Measurements from ENCODE around the gene EFCAB6.

EFCAB6 gene

DNA sequence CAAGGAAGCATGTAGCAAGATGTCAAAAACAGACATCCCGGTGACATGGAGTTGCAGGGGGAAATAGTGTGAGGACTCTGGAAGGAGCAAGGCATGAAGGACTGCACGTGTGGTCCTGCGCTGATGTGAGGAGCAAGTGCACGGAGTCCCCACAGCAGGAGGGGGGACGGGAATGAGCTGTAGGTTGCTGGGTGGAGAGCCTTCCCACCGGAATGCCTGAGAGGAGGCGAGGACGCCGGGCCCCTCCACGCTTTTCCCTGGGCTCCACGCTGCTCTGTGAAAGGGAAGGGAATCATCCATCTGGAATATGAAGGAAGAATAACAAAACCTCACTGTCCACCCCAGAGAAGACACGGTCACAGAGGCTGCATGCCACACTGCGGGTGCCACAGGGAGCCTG lies 23.6 kb upstream of the EFCAB6 start:
- H3K27me3 ChIP-seq (replicated peaks; ENCODE audit: control insufficient read depth, insufficient read depth, low read length) = no peaks in the 10 kb centered on the region; the same call in 1 of the 2 replicates
- no peaks in the 10 kb centered on the region for H3K36me3 ChIP-seq (ENCODE audit: control insufficient read depth, insufficient read depth, low read length)
- no peak for DNase-seq (ENCODE audit: extremely low read depth, insufficient read length)
- TF ChIP-seq, protein P1, sequence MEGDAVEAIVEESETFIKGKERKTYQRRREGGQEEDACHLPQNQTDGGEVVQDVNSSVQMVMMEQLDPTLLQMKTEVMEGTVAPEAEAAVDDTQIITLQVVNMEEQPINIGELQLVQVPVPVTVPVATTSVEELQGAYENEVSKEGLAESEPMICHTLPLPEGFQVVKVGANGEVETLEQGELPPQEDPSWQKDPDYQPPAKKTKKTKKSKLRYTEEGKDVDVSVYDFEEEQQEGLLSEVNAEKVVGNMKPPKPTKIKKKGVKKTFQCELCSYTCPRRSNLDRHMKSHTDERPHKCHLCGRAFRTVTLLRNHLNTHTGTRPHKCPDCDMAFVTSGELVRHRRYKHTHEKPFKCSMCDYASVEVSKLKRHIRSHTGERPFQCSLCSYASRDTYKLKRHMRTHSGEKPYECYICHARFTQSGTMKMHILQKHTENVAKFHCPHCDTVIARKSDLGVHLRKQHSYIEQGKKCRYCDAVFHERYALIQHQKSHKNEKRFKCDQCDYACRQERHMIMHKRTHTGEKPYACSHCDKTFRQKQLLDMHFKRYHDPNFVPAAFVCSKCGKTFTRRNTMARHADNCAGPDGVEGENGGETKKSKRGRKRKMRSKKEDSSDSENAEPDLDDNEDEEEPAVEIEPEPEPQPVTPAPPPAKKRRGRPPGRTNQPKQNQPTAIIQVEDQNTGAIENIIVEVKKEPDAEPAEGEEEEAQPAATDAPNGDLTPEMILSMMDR (IDR thresholded peaks at IDR 0.05; ENCODE audit: insufficient read depth, low read length, poor library complexity, severe bottlenecking) = no peak
- no peak overlapping the region for H3K4me3 ChIP-seq (replicated peaks; ENCODE audit: low read depth, low read length)

DNA sequence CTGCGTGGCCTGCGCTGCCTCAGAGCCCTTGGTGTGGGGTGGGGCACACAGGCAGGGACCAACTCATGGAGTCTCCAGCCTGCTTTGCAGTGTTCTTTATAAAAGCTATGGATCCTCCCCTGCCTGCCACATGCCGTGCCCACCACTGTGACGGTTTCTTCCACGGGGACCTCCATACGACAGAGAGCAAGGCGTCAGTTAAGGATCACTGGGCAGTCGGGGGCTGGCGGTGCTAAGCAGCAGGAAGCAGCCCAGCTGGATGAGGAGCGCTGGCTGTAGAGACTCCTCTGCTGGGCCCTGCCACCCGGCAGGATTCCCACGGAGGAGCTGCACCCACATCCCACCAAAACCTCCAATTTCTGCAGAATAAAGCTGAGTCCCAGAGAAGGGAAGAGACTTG lies 23.1 kb upstream of the EFCAB6 start:
- TF ChIP-seq, protein P1 (IDR thresholded peaks at IDR 0.05; ENCODE audit: insufficient read depth, low read length, poor library complexity, severe bottlenecking) = no peak
- Histone ChIP-seq H3K36me3 (ENCODE audit: control insufficient read depth, insufficient read depth, low read length) (no peaks in the 10 kb centered on the region), H3K27me3 (replicated peaks; ENCODE audit: control insufficient read depth, insufficient read depth, low read length) (no peaks in the 10 kb centered on the region; the same call in 1 of the 2 replicates), H3K4me3 (replicated peaks; ENCODE audit: low read depth, low read length) (no peak overlapping the region)
- no peak for DNase-seq (ENCODE audit: extremely low read depth, insufficient read length)

DNA sequence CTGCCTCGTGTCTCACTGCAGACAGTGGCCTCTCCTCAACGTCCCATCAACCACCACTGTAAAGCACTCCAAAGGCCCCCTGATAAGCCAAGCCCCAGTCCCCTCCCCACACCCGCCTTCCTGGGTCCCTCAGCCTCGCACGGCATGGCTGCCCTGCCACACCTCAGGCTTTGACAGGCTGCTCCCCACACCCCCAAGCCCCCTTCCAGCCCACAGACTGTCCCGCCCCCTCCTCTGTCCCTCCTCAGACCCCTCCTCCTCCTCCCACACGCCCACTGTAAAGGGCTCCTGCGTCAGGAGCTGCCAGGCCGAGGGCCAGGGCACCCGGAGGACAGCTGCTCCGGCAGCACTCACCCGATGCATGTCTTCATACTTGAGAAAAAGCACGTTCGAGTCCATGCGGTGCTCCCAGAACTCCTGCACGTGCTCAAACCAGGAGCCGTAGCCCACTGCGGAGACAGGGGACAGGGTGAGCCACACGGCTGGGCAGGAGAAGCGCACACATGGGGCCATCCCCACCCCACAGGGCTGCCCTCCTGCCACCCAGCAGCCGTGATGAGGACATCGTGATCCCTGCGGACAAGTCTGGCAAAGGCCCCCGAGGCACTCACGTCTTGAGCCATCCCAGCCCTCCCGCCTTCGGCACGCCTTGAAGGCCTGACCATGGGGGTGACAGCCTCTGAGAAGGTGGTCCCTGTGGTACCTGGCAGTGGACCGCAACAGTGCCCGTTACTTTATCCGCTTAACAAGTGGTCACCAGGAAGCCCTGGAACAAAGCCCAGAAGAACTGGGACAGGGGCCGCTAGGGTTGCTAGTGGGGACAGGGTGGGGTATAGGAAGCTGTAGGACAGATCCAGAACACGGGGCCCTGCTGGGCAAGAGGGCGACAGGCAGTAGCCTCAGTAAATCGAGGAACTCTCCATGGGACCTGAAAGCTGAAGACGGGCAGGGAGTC lies 21.5 kb upstream of the EFCAB6 start:
- Histone ChIP-seq H3K4me3 (replicated peaks; ENCODE audit: low read depth, low read length) (no peak overlapping the region), H3K27me3 (replicated peaks; ENCODE audit: control insufficient read depth, insufficient read depth, low read length) (no peaks in the 10 kb centered on the region; the same call in 1 of the 2 replicates), H3K36me3 (ENCODE audit: control insufficient read depth, insufficient read depth, low read length) (no peaks in the 10 kb centered on the region)
- TF ChIP-seq, protein P1 (IDR thresholded peaks at IDR 0.05; ENCODE audit: insufficient read depth, low read length, poor library complexity, severe bottlenecking) = no peak
- DNase-seq (ENCODE audit: extremely low read depth, insufficient read length) = no peak

DNA sequence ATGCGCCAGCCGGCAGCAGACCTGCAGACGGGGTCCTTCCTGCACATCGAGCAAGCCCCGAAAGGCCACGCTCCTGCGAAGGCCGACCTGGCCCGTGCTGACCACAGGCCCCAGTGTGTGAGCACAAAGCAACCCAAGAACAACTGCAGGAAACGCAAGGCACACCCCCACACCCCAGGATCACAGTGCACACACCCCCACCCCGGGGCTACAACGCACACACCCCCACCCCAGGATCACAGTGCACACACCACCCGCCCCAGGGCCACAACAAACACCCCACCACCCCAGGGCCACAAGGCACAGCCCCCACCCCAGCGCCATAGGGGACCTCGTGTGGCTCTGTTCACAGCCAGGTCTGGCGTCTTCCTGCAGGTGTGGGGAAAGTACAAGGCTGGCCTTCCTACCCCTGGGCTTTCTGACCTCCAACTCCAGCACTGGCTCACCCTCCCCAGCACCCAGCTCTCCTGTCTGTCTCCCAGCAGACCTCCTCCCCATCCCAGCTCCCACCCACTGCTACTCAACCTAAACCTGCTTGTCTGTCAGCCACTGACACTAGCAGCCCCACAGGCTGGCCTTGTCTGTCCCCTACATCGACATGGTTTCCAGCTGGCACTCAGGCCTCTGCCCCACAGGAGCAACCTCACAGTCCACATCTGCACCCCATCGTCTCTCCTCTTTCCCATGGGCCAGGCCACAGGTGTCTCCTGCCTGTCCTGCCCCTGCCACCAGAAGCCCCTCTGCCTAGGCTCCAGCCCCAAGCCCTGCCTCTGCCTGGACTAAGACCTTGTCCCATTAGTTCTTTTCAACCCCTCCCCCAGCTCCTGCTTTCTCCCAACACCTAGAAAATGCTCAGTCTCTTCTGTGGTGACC lies 20.5 kb upstream of the EFCAB6 start:
- TF ChIP-seq, protein P1 (IDR thresholded peaks at IDR 0.05; ENCODE audit: insufficient read depth, low read length, poor library complexity, severe bottlenecking) = no peak
- Histone ChIP-seq H3K4me3 (replicated peaks; ENCODE audit: low read depth, low read length) (no peak overlapping the region), H3K36me3 (ENCODE audit: control insufficient read depth, insufficient read depth, low read length) (no peaks in the 10 kb centered on the region), H3K27me3 (replicated peaks; ENCODE audit: control insufficient read depth, insufficient read depth, low read length) (no peaks in the 10 kb centered on the region; the same call in 1 of the 2 replicates)
- no peak for DNase-seq (ENCODE audit: extremely low read depth, insufficient read length)

DNA sequence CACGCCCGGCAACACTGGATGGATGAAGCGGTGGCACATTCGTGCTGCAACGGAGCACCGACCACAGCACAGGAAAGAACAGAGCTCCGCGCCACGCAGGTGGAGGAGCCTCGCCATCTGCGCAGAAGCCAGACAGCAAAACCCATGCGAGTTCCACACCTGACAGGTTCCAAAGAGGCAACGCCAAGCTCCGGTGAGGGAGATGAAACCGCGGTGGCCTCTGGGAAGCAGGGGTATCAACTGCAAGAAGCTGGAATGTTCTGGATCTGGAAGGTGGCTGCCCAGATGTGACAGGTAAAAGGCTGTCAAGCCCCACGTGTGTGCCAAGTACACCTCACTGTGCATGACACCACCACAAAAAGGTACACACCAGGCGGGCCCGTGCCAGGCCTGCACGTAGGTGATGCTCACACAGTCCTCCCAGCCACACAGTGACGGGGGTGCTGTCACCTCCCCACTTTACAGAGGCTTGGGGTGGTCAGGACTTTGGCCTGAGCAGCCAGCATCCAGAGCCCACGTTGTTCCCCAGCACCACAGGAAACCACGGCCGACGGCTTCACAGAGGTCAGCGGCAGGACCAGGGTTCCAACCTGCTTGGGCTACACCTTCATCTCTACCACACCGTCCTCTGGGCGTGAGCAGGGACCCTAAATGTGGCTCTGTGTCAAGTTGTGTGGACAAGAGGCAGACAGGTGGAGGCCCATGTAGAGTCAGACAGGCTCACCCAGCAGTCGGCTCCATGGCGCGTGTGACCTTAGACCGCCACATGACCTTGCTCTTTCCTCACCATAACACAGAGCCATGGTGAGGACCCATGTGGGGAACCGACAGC lies 19.7 kb upstream of the EFCAB6 start:
- Histone ChIP-seq H3K4me3 (replicated peaks; ENCODE audit: low read depth, low read length) (no peak overlapping the region), H3K27me3 (replicated peaks; ENCODE audit: control insufficient read depth, insufficient read depth, low read length) (no peaks in the 10 kb centered on the region; the same call in 1 of the 2 replicates), H3K36me3 (ENCODE audit: control insufficient read depth, insufficient read depth, low read length) (no peaks in the 10 kb centered on the region)
- TF ChIP-seq, protein P1 (IDR thresholded peaks at IDR 0.05; ENCODE audit: insufficient read depth, low read length, poor library complexity, severe bottlenecking) = no peak
- no peak for DNase-seq (ENCODE audit: extremely low read depth, insufficient read length)

Data from GM06990 (cell line).